HG02884 (cell line): ENCODE measurements around the gene PTGER4.
"Not testable (repeated sequence)": the region's sequence is repeated elsewhere in the genome, so short reads cannot be mapped to it uniquely, and the experiment has no call there.

Experiments
- ATAC-seq: cut with Tn5 transposase; IDR thresholded peaks from one replicate; pipeline ENCODE4 v1.9.1; 2021; ENCODE audit warnings: mild to moderate bottlenecking, moderate library complexity; ENCODE audit not compliant: unreplicated experiment

PTGER4 gene

DNA sequence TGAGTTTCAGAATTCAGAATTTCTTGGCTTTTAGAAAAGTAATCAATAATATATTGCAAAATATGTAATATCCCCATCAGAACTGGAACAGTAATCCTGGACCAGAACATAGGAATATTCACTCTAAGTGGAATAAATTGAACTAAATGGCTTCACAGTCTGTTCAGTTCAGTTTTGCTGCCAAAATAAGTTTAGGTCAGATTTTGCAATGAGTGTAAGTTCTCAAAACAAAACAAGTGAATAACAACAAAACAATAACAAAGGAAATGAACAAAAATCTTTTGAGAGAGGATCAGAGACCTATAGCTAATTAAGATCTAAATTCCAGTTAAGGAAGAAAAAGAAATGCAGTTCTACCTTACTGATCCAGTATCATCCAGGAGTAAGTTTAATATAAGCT lies 9.3 kb downstream of the PTGER4 start:
- ATAC-seq = no peak

DNA sequence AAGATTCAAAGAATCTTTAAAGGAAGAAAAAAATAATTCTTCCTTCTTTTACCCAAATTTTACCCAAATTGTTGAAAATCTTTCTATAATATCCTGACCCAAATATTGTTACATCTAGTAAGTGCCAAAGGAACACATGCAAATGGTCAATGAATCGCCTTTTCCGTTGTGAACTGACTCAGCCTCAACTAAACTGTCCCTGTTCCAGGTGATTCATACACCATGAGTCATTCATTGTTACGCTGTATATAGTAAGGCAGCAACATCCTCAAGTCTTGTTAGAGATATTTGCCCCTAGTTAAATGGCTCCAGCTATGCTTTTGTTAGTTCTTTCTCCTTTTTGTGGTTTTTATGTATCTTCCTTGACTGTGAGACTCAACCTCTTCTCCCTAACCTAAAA lies 9.7 kb downstream of the PTGER4 start:
- peak; percentile 69 for ATAC-seq

DNA sequence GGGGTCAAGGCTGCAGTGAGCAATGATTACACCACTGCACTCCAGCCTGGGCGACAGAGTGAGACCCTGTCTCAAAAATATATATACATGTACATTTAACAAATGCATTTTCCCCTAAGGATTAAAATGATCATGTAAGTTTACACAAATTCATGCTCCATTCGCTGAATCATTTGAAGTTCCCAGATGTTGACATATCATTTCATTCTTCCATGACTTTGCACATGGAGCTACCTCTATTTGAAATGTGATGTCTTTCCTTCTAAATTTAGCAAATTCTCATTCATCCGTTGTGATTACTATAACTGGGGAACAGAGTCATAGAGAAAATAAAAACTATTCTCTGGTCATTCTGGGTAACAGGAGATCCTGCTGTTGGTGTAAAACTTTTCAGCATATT lies 10.6 kb downstream of the PTGER4 start:
- ATAC-seq = no peak

DNA sequence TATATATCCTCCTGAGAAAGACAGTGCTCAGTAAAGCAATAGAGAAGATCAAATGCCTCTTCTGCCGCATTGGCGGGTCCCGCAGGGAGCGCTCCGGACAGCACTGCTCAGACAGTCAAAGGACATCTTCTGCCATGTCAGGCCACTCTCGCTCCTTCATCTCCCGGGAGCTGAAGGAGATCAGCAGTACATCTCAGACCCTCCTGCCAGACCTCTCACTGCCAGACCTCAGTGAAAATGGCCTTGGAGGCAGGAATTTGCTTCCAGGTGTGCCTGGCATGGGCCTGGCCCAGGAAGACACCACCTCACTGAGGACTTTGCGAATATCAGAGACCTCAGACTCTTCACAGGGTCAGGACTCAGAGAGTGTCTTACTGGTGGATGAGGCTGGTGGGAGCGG lies 12.2 kb downstream of the PTGER4 start:
- ATAC-seq = no peak

DNA sequence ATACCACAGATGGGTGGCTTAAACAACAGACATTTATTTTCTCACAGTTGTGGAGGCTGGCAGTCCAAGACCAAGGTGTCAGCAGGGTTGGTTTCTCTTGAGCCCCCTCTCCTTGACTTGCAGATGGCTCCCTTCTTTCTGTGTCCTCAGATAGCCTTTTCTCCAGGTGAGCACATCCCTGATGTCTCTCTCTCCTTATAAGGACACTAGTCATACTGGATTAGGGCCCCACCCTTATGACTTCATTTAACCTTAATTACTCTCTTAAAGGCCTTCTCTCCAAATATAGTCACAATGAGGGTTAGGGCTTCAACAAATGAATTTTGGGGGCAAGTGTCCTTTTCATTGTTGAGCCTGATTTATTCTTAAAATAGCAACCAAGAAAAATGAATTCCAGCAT lies 14.7 kb downstream of the PTGER4 start:
- ATAC-seq = no peak

DNA sequence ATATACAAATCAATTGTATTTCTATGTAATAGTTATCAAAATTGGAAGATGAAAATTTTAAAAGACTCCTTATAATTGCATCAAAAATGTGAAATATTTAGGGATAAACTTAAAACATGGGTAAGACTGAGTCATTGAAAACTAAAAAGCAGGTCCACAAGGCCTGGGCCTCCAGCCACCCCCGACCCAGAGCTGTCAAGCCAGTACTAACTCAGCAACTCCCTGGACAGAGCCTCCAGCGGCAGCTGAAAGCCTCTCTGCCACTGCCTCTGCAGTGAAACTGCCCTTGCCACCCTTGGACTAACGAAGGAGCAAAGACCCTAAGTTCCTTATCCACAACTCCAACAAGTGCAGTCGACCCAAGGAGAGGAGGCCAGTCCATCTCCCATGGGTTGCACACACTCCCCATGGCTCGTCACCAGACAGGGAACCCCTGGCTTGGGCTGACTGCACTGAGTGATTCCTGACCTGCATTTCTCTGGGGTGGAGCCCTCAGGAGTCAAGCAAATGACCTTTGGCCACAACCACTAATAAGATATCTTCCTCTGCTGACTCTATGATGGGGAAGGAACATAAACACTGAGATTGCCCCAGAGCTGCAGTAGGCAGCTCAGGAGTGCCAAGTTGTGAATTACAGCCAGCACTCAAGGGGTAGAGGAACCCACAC lies 20.5 kb downstream of the PTGER4 start:
- no peak for ATAC-seq

DNA sequence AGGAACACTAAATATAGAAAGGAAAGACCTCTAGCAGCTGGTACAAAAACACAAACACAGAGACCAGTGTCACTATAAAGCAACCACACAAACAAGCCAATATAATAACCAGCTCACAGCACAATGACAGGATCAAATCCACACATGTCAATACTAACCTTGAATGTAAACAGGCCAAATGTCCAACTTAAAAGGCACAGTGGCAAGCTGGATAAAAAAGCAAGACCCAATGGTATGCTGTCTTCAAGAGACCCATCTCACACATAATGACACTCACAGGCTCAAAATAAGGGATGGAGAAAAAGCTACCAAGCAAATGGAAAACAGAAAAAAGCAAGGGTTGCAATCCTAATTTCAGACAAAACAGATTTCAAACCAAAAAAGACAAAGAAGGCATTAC lies 22.3 kb downstream of the PTGER4 start:
- not testable (repeated sequence) for ATAC-seq

DNA sequence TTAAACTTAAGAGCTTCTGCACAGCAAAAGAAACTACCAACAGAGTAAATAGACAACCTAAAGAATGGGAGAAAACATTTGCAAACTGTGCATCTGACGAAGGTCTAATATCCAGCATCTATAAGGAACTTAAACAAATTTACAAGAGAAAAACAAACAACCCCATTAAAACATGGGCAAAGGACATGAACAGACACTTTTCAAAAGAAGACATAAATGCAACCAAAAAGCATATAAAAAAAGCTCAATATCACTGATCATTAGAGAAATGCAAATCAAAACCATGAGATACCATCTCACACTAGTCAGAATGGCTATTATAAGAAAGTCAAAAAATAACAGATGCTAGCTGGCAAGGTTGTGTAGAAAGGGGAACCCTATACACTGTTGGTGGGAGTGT lies 25.8 kb downstream of the PTGER4 start:
- ATAC-seq = not testable (repeated sequence)

DNA sequence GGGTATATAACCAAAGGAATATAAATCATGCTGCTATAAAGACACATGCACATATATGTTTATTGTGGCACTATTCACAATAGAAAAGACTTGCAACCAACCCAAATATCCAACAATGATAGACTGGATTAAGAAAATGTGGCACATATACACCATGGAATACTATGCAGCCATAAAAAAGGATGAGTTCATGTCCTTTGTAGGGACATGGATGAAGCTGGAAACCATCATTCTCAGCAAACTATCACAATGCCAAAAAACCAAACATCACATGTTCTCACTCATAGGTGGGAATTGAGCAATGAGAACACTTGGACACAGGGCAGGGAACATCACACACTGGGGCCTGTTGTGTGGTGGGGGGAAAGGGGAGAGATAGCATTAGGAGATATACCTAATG lies 30.9 kb downstream of the PTGER4 start:
- ATAC-seq = not testable (repeated sequence)

DNA sequence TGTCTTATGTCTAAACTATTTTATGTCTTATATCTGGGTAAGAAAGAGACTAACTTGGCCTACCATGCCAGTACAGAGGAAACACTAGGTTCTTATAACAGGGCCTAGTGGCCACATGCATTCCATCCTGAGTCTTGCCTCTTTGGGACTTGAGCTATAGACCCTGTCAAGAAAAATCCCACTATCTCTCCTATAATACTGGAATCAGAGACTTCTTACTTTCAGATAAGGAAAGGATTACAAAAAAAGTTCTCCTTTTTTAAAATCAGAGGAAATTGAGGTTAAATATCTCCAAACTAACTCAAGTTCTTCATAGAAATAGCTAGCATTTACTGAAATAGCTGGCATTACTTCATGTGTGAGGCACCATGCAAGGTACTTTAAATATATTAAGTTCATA lies 34.3 kb downstream of the PTGER4 start:
- no peak for ATAC-seq

DNA sequence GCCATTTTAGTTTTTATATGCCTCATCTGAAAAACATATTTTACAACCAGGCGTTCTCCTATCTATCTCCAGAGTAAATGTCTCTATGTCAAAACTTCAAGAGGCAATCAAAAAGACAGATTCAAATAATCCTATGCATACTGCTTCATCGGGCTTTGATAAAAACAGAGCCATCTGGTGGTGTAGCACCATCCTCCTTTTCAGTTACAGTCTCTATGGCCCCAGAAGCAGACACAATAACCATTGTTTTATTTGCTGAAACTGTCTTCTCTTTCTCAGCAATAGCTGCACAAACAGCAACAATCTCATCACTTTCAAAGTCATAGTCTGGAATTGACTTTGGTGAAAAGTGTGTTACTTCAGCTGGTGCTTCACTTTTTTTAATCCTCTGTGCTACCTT lies 36.3 kb downstream of the PTGER4 start:
- no peak for ATAC-seq

DNA sequence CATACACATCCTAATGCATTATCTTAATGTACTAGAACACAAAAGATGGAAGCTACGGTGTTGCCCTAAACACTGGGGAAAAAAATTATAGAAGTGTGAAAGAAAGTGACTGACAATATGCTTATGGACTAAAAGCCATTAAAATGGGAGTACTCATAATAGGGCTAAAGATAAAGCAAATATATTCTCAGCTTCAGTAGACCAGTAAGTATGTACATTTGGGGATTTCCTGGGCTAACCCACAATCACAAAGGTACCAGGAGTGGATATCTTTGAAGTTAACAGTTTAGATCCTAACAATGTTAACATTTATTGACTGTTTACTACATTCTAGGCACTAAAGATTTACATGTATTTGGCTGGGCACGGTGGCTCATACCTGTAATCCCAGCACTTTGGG lies 36.9 kb downstream of the PTGER4 start:
- ATAC-seq = no peak

DNA sequence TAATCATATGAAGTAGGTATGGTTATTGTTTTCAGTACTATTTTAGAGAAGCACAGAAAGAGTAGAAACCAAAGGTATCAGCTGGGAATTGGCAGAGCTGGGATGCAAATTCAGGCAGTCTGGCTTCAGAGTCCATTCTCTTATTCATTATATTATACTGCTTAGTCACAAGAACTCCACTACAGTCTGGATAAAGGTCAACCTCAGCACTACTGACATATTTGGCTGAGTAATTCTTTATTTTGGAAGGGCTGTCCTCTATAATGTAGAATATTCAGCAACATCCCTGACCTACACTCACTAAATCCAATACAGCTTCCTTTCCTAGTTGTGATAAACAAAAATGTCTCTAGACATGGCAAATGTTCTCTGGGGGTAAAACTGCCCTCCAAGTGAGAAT lies 37.6 kb downstream of the PTGER4 start:
- ATAC-seq = no peak

DNA sequence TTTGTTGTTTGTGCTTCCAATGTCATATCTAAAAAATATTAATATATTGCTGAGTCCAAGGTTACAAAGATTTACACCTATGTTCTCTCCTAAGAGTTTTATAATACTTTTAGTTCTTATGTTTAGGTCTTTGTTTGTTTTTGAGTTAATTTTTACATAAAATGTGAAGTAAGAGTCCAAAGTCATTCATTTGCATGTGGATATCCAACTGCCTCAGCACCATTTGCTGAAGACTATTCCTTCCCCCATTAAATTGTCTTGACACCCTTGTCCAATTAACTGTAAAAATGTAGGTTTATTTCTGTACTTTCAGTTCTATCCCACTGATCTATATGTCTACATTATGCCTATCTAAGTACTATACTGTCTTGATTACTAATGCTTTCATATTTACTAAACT lies 40.4 kb downstream of the PTGER4 start:
- no peak for ATAC-seq

DNA sequence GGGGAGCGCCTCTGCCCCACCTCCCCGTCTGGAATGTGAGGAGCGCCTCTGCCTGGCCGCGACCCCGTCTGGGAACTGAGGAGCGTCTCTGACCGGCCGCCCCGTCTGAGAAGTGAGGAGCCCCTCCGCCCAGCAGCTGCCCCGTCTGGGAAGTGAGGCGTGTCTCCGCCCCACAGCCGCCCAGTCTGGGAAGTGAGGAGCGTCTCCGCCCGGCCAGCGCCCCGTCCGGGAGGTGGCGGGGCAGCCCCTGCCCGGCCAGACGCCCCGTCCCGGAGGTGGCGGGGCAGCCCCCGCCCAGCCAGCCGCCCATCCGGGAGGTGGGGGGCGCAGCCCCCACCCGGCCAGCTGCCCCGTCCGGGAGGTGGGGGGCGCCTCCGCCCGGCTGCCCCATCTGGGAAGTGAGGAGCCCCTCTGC lies 42.8 kb downstream of the PTGER4 start:
- not testable (repeated sequence) for ATAC-seq

DNA sequence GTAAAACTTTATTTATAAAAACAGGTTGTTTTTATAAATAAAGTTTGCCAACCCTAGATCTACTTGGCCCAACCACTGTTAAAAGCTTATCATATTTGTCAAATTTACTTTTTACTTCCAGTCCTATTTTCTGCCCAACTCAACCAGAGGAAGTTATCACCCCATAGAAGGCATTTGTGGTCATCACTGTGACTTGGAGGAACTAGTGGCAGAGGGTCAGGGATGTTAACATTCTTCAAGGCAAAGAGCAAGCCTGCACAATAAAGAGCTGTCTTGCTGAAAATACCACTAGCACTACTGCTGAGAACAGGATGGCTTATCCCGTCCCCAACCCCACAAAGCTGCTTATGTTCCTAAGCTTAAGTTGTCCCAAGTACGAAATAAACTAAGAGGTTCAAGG lies 53.7 kb downstream of the PTGER4 start:
- ATAC-seq = no peak

DNA sequence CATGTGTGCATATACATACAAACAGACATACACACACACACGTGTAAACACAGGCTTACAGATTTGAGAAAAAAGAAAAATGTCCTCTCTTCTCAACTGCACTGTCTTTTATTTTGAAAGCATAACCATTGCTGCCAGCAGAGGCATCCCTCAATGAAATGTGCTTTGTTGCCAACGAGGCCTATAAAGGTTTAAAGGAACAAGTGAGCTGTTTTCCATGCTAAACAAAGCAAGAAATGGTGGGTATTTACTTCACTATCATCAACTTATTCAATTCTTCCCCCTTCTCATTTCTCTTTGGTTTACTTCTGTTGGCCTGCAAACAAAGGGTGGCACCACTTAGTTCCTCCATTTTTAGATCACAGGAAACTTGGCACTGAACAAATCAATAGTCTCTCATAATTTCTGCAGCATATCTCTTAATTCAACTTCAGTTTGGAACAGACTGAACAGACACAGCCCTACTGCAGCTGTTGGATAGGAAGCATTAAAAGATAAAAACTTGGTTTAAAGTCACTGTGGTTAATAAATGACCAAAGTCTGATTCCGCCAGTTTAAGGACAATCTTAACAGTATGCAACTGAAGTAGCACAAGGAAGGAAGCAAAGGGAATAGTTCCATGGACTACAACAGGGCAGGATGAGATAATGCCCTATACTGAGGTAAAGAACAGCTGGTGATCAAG lies 54.3 kb downstream of the PTGER4 start:
- no peak for ATAC-seq

DNA sequence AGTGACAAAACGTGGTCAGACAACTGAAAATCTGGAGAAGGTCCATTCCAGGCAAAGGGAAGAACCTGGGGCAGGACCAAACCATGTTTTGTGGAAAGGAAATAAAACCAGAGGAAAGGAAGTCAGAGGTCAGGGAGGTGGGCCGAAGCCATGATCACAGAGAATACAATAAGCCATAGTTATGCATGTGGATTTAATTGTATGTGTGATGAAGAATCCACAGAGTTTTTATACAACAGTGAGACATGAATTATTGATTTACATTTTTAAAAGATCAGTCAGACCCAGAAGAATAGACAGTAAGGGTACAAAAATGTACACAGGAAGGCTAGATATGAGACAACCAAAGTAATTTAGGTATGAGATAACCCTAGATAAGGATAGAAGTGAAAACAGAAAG lies 55.3 kb downstream of the PTGER4 start:
- ATAC-seq = no peak

DNA sequence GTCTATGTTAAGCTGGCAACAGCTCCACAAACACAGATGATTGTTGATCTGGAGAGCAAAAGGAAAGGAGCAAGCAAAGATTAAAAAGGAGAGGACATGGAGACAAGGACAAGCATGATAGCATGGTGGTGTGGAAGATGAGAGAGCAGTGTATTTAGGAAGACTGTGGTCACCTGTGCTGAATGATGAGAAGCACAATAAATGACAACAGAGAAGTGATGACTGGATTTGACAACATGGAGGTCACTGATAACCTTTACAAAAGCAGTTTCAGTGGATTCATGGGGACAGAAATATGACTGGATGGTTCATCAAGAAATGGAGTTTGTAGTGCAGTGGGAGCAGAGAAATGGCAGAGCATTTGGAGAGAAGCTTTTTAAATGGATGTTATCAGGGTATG lies 55.9 kb downstream of the PTGER4 start:
- no peak for ATAC-seq

DNA sequence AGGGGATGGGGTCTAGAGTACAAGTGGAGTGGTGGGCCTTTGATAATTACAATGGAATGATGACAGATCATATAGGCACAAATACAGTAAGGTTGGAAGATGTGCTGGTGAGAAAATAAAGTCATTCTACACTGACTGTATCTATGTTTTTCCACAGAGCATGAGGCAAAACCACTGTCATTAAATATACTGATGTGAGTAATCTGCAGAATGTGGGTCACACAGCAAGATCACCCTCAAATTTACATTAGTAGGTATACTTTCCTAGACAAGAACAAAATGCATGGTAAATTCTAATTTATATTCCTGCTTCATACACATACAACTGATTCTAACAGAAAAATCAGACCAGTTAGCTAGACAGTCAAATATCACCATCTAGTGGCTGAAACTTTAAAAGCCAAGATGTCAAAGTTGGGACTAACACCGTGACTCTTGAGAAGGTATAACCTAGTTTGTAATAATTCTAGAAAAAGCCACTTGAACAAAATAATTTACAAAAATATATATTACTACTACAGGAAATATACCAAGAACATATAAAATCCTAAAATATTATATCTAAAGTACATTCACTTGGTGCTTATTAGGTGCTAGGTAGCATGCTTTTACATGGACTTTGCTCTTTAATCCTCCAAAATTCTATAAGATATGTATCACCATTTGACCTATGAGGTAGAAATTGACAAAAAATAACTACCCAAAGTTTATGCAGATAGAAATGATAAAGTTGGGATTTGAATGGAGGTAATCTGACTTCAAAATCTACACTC lies 56.6 kb downstream of the PTGER4 start:
- ATAC-seq = peak; percentile 70

DNA sequence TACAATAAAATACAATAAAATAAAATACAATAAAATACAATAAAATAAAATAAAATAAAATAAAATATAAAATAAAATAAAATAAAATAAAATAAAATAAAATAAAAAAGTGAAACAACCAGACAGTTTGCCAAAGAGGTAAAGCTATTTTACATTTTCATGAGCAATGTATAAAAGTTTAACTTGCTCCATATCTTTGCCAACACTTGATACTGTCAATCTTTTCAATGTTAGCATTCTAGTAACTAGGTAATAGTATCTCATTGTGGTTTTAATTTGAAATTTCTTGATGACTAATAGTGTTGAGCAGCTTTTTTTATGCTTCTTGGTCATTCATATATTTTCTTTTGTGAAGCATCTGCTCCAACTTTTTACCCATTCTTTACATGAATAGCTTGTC lies 58.8 kb downstream of the PTGER4 start:
- ATAC-seq = no peak
